Kidney glomerular epithelial cell (primary cell): ENCODE data around the gene IFI27L2.
A peak's percentile ranks its signal among the peaks of the same experiment; 100 is the strongest.

Experiments used
- DNase-seq: peaks from one replicate; lab custom pipeline; 2025; lab: John Stamatoyannopoulos, UW

Gene IFI27L2

GRCh38 chr14:94100847-94101246 lies 28.6 kb downstream of the IFI27L2 start:
- DNase-seq = peak; percentile 29

DNA sequence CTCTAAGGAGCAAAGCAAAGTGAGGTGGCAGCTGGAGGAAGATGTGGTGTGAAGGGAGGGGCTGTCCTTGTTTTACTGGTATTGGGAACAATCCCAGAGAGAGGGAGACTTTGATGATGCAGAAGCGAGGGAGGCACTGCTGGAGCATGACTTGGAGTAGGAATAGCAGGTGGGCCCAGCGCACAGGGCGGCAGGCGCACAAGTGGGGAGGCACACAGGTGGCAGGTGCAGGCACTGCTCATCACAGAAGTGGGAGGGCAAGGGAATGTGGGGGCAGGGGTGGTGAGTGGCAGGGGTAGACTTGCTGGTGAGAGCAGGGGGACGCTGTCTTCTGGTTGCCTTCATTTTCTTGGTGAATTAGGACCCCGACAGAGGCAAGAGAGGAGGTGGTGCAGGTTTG lies 30.4 kb downstream of the IFI27L2 start:
- DNase-seq = no peak

- DNase-seq = no peak
Measured at GRCh38 chr14:94098326-94098992, 30.9 kb downstream of the IFI27L2 start.

DNA sequence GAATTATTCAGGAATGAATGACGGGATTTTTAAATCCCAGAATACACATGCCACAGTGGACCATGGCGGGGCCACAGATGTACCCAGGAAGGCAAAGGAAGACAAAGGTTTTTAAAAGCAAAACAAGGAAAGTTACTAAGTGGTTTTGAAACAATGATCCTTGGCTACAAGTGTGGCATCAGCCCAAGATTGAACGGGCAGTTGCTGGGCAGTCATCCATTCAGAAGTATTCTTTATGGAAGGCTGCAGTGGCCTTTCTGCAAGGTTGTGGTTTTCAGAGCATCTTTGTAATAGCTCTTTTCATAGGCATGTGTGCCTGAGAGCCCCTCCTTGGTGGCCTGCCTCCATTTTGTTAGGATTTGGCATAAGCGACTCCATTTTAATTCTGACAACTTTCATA lies 32.3 kb downstream of the IFI27L2 start:
- DNase-seq = peak; percentile 58

GRCh38 chr14:94093418-94093817 lies 36.0 kb downstream of the IFI27L2 start:
- DNase-seq = no peak

DNA sequence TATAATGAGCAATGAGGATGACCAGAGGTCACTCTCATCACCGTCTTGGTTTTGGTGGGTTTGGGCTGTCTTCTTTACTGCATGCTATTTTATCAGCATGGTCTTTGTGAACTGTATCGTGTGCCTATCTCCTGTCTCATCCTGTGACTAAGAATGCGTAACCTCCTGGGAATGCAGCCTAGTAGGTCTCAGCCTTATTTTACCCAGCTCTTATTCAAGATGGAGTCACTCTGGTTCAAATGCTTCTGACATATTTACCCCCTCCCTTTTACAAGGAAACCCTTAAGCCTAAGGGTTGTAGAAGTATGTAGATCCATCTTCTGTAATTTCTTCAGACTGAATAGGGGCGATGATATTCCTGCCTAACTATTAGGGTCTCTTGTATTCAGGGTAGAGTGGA lies 39.9 kb downstream of the IFI27L2 start:
- no peak for DNase-seq

DNA sequence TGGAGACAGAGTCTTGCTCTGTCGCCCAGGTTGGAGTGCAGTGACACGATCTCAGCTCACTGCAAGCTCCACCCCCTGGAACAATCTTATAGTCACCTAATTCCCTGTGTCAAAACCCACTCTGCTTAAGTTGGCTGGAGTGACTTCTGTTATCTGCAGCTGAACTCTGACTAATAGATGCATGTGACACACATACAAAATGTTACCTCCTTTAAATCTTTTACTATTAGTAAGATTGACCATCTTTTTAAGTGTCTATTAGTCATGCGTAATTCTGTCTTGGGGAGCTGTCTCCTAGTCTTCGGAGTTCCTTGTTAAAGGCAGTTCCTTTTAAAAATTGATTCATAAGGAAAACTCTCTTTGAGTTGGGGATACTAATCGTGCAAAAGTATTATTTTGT lies 40.9 kb downstream of the IFI27L2 start:
- DNase-seq = peak; percentile 14

DNA sequence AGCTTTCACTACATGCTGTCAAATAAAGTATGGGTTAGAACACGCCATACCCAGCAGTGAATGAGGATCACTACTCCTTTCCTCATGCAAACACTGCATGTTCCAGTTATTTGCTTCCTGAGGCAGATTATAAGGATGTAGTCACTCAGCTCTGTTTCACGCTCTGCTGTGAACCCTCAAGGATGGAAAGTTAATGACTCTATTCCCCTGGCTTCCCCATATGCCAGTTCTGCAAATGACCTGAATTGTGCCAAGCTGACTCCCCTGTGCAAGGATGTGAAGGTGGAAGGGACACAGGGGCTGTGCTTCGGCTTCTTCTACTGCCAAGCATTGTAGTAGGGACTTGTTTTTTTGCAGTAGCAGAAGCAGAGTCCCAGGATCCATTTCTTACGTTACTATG lies 41.5 kb downstream of the IFI27L2 start:
- no peak for DNase-seq

GRCh38 chr14:94081386-94081820 lies 48.0 kb downstream of the IFI27L2 start:
- DNase-seq = no peak

DNA sequence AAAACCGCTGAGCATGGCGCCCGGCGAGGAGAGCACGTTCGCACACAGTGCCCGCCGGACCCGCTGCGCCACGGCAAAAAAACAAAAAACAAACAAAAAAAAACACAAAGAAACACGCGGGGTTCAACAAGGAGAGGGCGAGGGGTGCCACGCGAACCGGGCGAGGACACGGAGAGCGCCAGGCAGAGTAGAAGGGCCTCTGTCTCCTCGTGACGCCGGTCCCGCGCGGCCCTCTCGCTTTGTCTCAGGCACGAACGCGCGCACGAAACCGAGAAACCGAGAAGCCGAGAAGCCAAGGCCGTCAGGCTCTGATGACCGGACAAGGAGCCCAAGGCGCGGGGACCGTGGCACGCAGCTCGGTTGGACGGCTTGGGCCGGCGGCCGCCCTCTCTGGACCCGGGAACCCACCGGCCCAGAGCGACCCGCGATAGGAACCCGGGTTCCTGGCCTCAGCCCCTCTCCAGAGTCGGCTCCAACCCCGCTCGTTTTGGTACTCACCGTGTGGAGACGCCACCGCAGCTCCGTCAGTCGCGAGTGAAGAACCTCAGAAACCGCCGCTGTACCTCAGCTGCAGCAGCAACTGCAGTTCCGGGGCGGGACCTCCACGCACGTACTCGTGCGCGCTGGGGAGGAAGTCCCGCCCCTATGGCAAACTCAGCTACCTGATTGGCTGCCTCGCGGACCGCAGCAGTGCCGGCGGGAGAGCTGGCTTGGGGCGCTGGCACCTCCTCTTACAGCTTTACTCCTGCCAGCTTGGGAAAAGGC lies 48.6 kb downstream of the IFI27L2 start, which contains the start of the genes DDX24 and IFI27L1:
DDX24 (minus strand) TSS at position 582 of the 765 bp plus-strand sequence. CDS start 1,460 bp downstream, outside the sequence.
IFI27L1 (plus strand) TSS at position 690 of the 765 bp plus-strand sequence. CDS start 15,628 bp downstream, outside the sequence.
- peak; percentile 82 for DNase-seq

GRCh38 chr14:94079891-94080620 lies 49.3 kb downstream of the IFI27L2 start:
- peak; percentile 14 for DNase-seq

- DNase-seq = no peak
Measured at GRCh38 chr14:94077823-94078222, 51.6 kb downstream of the IFI27L2 start.
